Ascending aorta (tissue), 2 donors: ENCODE results near the gene ZNRF3. TPM values are rescaled to one million over a fixed set of nuclear protein-coding genes. Genes with fewer than 3 reads are reported as not detected.

Experiments used
- DNase-seq, 2 donors: peaks; one replicate each; pipeline ENCODE4 v3.0.0-alpha.2; 2019; ENCODE audit warnings: low spot score in 2 of 2
- H3K27ac ChIP-seq, 2 donors: fragments of 200-600 bp; sonication (generic); one replicate each; pipeline ENCODE4 v1.5.1; 2016 to 2017; ENCODE audit warnings: mild to moderate bottlenecking in 1 of 2
- H3K27me3 ChIP-seq: fragments of 200-600 bp; sonication (generic); one replicate; pipeline ENCODE4 v1.5.1; 2017
- H3K36me3 ChIP-seq, 2 donors: fragments of 200-600 bp; sonication (generic); one replicate each; pipeline ENCODE4 v1.5.1; 2016
- H3K4me1 ChIP-seq, 2 donors: fragments of 200-600 bp; sonication (generic); one replicate each; pipeline ENCODE4 v1.5.1; 2016 to 2017; ENCODE audit warnings: mild to moderate bottlenecking in 1 of 2
- H3K4me3 ChIP-seq, 2 donors: fragments of 200-600 bp; sonication (generic); one replicate each; pipeline ENCODE4 v1.5.1; 2016 to 2017; ENCODE audit warnings: mild to moderate bottlenecking in 1 of 2
- H3K9me3 ChIP-seq, 2 donors: fragments of 200-600 bp; sonication (generic); one replicate each; pipeline ENCODE4 v1.5.1; 2016
- intact Hi-C: fragments of 100-400 bp; cut with DNase I; formaldehyde crosslinking; loops from one replicate; pipeline ENCODE4 v1.15.1; 2023
- total RNA-seq: library from RNA; depleted of rRNA; stranded (reverse); fragments of >200 nt; gene quantifications from one replicate; pipeline ENCODE4 v1.1.0, GENCODE V29; 2016
- TF ChIP-seq, protein P1 (sequence below), 3 experiments: fragments of 200-600 bp in 2 of 3; fragments of 450-650 bp in 1 of 3; sonication (generic) in 2 of 3; IDR thresholded peaks; one replicate each; pipeline ENCODE4 v1.5.1; 2016 to 2019; ENCODE audit warnings: antibody characterized with exemption in 3 of 3, mild to moderate bottlenecking in 1 of 3, moderate library complexity in 1 of 3

Gene ZNRF3
- total RNA-seq, 1 donor from 2014 or later = 49.1 TPM

DNA sequence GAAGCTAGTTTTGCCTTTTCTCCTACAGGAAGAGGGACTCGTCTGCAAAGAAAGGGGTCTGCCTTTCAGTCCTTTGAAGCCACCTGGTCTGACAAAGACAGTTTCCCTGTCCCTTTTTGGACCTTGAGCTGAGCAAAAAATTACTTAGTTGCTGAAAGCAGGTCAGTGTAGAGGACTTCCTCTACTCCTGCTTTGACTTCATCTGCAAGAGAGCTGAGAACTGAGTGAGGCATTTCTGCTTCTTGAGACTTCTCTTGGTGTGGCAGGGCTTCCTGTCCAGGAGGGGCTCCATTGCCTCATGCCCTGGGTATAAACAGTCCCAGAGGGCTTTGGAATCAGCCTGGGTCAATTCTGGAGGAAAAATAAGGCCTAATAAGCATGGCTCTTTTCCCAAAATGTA, 73.1 kb downstream of the ZNRF3 start:
- H3K9me3 ChIP-seq = no peaks in the 10 kb centered on the region
- no peaks in the 10 kb centered on the region for H3K27me3 ChIP-seq
- intact Hi-C loops = no loop called here
- H3K27ac ChIP-seq = no peak overlapping the region
- TF ChIP-seq, protein P1, sequence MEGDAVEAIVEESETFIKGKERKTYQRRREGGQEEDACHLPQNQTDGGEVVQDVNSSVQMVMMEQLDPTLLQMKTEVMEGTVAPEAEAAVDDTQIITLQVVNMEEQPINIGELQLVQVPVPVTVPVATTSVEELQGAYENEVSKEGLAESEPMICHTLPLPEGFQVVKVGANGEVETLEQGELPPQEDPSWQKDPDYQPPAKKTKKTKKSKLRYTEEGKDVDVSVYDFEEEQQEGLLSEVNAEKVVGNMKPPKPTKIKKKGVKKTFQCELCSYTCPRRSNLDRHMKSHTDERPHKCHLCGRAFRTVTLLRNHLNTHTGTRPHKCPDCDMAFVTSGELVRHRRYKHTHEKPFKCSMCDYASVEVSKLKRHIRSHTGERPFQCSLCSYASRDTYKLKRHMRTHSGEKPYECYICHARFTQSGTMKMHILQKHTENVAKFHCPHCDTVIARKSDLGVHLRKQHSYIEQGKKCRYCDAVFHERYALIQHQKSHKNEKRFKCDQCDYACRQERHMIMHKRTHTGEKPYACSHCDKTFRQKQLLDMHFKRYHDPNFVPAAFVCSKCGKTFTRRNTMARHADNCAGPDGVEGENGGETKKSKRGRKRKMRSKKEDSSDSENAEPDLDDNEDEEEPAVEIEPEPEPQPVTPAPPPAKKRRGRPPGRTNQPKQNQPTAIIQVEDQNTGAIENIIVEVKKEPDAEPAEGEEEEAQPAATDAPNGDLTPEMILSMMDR (IDR thresholded peaks at IDR 0.05) = no peak
- peaks cover 6 to 23% of the 10 kb centered on the region in 2 donors for H3K4me1 ChIP-seq
- no peak overlapping the region for H3K4me3 ChIP-seq
- no peaks in the 10 kb centered on the region for H3K36me3 ChIP-seq
- no peak for DNase-seq

DNA sequence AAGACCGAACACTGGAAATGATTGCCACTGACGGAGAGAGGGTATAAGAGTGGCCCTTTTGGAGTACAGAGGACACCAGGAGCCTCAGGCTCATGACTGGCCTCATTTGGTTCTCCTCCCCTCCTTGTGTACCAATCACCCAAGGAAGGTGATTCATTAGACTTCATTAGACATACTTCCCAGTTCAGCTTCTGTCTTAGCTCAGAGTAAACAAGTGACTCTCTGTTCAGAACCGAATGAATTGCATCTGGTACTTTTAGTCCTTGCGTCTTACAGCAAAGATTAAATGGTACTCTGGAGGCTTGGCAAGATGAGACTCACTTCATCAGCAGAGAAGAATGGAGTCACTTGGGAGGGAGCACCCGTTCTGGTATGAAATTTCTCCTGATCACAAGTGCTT, 75.2 kb downstream of the ZNRF3 start:
- Histone ChIP-seq H3K4me1 (peaks cover 2 to 9% of the 10 kb centered on the region in 2 donors), H3K27ac (no peak overlapping the region), H3K36me3 (no peaks in the 10 kb centered on the region), H3K9me3 (no peaks in the 10 kb centered on the region), H3K27me3 (no peaks in the 10 kb centered on the region), H3K4me3 (no peak overlapping the region)
- TF ChIP-seq, protein P1 (IDR thresholded peaks at IDR 0.05) = no peak
- DNase-seq = no peak
- intact Hi-C loops = no loop called here

DNA sequence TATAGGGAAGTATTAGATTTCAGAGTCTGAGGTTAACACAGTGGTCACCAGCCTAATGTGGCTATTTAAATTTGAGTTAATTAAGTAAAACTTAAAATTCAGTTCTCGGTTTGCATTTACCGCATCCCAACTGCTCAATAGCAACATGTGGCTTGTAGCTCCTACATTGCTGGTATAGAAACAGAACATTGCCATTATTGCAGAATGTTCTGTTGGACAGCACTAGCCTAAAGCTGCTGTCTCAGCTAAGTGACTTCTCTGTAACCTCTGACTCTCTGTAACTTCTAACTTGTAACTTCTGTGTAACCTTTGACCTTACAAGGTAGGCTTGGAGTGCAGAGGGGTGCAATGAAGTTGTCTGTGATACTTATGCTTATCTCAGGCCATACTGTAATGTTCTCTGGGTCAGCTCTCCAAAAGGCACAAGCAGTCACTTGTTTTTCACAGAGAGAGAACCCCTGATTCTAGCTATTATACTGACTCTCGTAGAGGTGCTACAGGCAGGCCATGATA, 78.7 kb downstream of the ZNRF3 start:
- intact Hi-C loops = no loop called here
- Histone ChIP-seq H3K27me3 (no peaks in the 10 kb centered on the region), H3K4me1 (no peaks in the 10 kb centered on the region), H3K4me3 (no peak overlapping the region), H3K9me3 (no peaks in the 10 kb centered on the region), H3K27ac (no peak overlapping the region), H3K36me3 (no peaks in the 10 kb centered on the region)
- TF ChIP-seq, protein P1 (IDR thresholded peaks at IDR 0.05) = no peak
- DNase-seq = no peak

DNA sequence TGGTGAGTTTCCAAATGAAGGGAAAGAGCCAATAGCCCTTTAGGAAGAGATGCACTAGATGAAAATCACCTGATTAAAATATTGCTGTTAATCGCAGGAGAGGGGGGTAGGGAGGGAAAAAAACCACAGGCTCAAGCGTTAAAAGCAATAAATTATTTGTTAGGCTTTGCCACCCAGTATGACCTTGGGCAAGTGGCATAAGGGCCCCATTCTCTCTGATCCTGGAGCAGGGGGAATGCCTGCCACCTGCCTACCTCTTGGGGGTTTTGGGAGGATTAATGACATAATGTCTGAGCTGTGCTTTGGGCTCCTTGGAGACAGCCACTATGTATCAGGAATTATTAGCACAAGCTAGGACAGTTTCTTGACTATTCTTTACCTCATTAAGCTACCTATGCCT, 80.0 kb downstream of the ZNRF3 start:
- Histone ChIP-seq H3K27ac (no peak overlapping the region), H3K4me3 (no peak overlapping the region), H3K4me1 (no peaks in the 10 kb centered on the region), H3K27me3 (no peaks in the 10 kb centered on the region), H3K9me3 (no peaks in the 10 kb centered on the region), H3K36me3 (no peaks in the 10 kb centered on the region)
- intact Hi-C loops = no loop called here
- TF ChIP-seq, protein P1 (IDR thresholded peaks at IDR 0.05) = no peak
- no peak for DNase-seq

DNA sequence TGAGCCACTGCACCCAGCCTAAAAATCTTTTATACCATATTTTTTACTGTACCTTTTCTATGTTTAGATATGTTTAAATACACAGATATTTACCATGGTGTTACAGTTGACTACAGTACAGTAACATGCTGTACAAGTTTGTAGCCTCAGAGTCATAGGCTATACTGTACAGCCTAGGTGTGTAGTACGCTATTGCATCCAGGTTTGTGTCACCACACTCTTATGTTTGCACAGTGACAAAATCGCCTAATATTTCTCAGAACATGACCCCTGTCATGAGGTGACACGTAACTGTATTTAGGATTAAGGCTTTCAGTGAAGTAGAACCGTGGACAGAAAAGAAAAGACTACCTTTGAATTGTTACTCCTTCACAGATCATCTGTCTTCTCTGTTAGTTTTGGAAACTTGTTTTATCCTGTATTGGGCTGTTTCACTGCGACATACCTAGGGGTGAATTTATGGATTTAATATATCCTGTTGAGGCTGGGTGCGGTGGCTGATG, 83.8 kb downstream of the ZNRF3 start:
- Histone ChIP-seq H3K4me1 (no peaks in the 10 kb centered on the region), H3K36me3 (no peaks in the 10 kb centered on the region), H3K27ac (no peak overlapping the region), H3K4me3 (no peak overlapping the region), H3K27me3 (no peaks in the 10 kb centered on the region), H3K9me3 (no peaks in the 10 kb centered on the region)
- no peak for DNase-seq
- TF ChIP-seq, protein P1 (IDR thresholded peaks at IDR 0.05) = no peak
- intact Hi-C loops = no loop called here

DNA sequence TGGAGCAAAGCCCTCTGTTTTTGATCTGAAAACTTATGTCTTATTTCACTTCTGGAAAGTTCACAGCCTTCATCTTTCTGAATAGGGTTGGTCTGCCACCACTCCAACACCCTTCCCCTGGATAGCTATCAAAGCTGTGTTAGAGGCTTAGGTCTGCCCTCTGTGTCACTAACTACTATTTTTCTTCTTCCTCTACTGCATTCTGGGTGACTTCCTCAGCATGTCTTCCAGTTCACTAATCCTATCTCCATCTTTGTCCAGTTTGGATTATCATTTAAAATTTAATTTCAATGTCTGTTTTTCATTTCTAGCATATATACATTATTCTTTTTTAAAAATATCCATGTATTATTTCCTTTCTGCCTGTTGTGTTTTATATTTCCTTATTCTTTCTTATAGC, 84.6 kb downstream of the ZNRF3 start:
- H3K36me3 ChIP-seq = no peaks in the 10 kb centered on the region
- DNase-seq = no peak
- TF ChIP-seq, protein P1 (IDR thresholded peaks at IDR 0.05) = no peak
- no peak overlapping the region for H3K4me3 ChIP-seq
- H3K27me3 ChIP-seq = no peaks in the 10 kb centered on the region
- no peak overlapping the region for H3K27ac ChIP-seq
- H3K9me3 ChIP-seq = no peaks in the 10 kb centered on the region
- intact Hi-C loops = no loop called here
- H3K4me1 ChIP-seq = no peaks in the 10 kb centered on the region
